LoVo (cell line): Measurements from ENCODE around the gene LMF1.
A peak's percentile ranks its signal among the peaks of the same experiment; 100 is the strongest.

ENCODE experiments used
- DNase-seq: peaks from one replicate; pipeline ENCODE4 v3.0.0-alpha.2; 2016; ENCODE audit warnings: low spot score

LMF1 gene

GRCh38 chr16:970766-971581 lies at the start of gene LMF1:
Gene LMF1, minus strand, starts transcription at chr16:970984. Its CDS starts 4 bp downstream, at chr16:970980.
- peak; percentile 97 for DNase-seq

GRCh38 chr16:1020091-1020399 lies 49.3 kb upstream of the LMF1 start:
- no peak for DNase-seq

GRCh38 chr16:1019231-1020090 lies 48.7 kb upstream of the LMF1 start:
- no peak for DNase-seq

- DNase-seq, result no peak
Measured at GRCh38 chr16:1018447-1019198, 47.8 kb upstream of the LMF1 start.

GRCh38 chr16:1014771-1015495 lies 44.1 kb upstream of the LMF1 start:
- no peak for DNase-seq

- DNase-seq, result no peak
Measured at GRCh38 chr16:1014221-1014620, 43.4 kb upstream of the LMF1 start.

- DNase-seq, result no peak
Measured at GRCh38 chr16:1013593-1013900, 42.8 kb upstream of the LMF1 start.

- DNase-seq, result no peak
Measured at GRCh38 chr16:1012722-1013592, 42.2 kb upstream of the LMF1 start.

GRCh38 chr16:1012135-1012534 lies 41.4 kb upstream of the LMF1 start:
- DNase-seq, result no peak

GRCh38 chr16:1011316-1012082 lies 40.7 kb upstream of the LMF1 start:
- DNase-seq, result no peak

GRCh38 chr16:1010815-1011214 lies 40.0 kb upstream of the LMF1 start:
- DNase-seq, result no peak

- DNase-seq, result no peak
Measured at GRCh38 chr16:1010251-1010650, 39.5 kb upstream of the LMF1 start.

- DNase-seq, result no peak
Measured at GRCh38 chr16:1009358-1010150, 38.8 kb upstream of the LMF1 start.

- no peak for DNase-seq
Measured at GRCh38 chr16:1008085-1008484, 37.3 kb upstream of the LMF1 start.

GRCh38 chr16:1007284-1007850 lies 36.6 kb upstream of the LMF1 start:
- DNase-seq, result peak; percentile 18

- no peak for DNase-seq
Measured at GRCh38 chr16:1006781-1007180, 36.0 kb upstream of the LMF1 start.

- DNase-seq, result no peak
Measured at GRCh38 chr16:1005286-1005685, 34.5 kb upstream of the LMF1 start.

GRCh38 chr16:1003391-1004347 lies 32.9 kb upstream of the LMF1 start:
- no peak for DNase-seq
